GM18873 (cell line): ENCODE data around the gene CACNA1D.

Experiments used
- ATAC-seq: cut with Tn5 transposase; IDR thresholded peaks from one replicate; pipeline ENCODE4 v1.9.1; 2021; ENCODE audit warnings: mild to moderate bottlenecking, moderate library complexity, moderate number of reproducible peaks; ENCODE audit not compliant: unreplicated experiment, low FRiP score

CACNA1D gene

DNA sequence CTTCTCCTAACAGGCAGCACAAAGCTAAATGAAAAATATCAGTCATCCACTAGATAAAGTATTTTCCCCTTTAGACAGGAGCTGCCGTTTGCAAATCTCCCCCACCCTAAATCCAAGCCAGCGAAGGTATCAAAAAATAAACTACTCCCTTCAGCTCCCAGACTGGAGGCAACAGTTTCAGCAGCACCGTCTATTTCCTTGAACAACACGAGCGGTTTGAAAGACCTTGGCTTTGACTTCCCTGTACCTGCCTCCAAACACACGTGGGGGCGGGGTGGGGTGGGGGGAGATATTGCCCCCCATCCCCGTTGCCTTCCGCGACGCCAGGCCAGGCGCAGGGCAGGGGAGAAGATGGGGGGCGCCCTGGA, 832 bp upstream of the CACNA1D start:
- no peak for ATAC-seq

DNA sequence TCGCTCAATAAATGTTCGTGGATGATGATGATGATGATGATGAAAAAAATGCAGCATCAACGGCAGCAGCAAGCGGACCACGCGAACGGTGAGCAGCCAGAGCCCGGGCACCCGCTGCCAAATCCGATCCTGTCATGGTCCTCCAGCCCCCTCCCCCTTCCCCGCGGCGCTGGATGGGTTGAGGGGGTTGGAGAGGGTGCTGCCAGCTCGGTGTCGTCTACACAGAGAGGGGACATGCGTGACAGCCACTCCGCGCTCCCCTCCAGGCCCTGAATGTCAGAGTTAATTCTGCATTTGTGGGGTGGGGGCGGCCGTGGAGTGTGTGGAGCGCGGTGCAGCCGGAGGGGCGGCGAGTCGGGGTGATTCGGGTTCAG, 722 bp downstream of the CACNA1D start:
- no peak for ATAC-seq

DNA sequence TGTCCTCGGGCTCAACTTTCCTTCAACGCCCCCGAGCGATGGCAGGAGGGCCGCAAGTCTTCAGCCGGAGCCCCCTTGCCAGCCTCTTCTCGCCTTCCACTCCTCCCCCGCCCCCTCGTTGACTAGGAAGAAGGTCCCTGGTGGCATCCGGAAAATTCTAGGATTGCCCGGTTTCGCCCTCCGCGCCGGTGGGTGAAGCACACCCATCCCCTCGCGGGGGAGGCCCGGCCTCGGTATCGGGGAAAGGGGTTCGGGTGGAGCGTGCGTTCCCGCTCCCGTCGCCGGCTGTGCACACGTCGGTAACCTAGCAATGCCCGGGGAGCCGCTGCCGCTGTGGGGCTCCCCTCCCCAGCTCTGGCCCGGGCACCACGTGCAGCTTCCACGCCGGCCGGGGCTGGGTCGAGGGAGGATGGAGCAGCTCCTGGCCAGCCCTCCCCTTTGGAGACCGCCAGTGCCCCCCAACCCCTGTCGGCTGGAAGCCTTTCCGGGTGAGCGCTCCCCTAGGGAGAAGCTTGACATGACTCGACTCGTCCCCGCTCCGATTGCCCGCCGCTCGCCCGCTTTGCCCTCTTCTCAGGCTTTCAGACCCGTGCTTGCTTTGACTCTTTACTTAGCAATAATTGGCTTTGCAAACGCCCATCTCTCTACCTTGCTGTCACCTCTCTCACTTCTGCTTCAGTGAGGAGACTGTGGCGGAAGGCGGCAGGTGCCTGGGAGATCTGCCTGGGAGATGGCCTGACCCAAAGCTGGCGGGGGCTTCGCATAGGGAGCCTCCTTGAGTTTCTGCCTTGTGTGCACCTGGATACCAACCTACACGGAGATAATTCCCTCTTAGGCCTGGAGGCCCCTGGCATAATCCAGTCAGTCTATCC, 1.3 kb downstream of the CACNA1D start:
- no peak for ATAC-seq

DNA sequence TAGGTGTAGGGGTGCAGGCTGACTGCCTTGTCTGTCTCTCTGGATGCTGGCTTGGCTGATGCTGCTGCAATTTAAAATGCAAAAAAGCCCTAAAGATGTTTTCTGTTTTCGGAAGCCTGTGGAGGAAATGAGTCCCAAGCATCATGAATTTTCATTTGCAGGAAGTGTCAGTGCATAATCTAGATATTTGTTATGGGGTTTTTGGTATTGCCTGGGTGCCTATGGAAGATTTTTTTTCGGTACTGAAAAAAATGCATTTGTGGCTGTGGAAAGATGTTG, 1.9 kb downstream of the CACNA1D start:
- no peak for ATAC-seq

DNA sequence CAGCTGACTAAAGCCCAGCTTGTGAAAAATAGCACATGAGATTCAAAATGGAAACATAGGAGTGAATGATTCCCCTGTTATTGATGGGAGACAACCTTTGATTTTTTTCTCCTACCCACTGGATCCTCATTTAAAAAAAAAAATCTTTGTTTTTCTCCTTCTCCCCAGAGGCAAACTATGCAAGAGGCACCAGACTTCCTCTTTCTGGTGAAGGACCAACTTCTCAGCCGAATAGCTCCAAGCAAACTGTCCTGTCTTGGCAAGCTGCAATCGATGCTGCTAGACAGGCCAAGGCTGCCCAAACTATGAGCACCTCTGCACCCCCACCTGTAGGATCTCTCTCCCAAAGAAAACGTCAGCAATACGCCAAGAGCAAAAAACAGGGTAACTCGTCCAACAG, 2.6 kb downstream of the CACNA1D start:
- ATAC-seq = no peak

DNA sequence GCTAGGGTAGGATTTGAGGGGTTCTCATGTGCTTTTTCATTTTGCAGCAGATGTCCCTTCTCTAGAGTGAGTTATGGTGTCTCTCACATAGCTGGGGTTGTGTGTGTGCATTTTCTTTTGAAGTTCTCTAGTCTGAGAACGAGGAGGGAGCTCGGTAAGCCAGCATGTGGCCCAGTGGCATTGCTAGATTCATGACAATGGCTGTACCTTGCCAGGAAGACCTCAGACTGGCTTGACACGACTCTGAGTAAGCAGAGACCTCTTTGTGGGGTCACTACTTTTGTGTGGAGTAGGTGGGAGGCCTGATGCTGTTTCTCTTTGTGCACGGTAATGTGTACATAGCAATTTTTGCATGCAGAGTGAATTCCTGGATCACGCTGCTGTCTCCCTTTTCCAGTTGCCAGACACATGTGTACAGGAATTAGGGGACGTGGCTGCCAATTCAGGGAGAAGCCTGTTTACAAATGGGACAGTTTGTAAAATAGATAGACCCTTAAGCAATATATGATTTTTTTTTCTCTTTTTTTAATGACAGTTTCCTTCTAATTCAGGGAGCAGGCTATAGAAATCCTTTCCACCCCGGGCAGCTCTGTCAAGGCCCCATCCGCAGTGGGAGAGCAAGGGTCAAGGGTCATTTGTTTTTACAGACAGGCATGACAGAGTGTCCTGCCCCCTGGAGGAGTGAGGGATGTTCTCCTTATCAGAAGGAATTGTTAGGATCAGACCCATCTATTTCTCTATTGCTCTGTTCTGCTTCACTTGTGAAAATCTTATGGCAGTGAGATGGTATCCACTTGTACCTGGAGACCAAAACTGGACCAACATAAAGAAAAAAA, 4.6 kb downstream of the CACNA1D start:
- no peak for ATAC-seq

DNA sequence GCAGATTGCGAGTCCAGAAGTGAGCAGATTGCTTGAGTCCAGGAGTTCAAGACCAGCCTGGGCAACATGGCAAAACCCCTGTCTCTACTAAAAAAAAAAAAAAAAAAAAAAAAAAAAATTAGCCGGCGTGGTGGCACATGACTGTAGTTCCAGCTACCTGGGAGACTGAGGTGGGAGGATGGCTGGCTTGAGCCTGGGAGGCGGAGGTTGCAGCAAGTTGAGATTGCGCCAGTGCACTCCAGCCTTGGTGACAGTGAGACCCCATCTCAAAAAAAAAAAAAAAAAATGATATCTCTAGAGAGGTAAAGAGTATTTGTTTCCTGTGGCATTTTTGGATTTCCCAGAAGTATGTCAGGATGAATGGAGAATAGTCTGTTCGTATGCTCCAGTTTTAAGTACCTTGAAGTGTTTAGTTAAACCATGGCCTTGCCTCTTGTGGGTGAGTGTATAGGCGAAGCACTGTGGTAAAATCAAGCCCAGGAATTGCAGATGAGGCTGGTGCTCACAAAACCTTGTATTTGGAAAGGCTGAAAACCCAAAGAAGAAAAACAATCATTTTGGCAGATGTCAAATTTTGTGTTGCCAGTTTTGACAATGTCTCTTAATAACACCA, 5.9 kb downstream of the CACNA1D start:
- ATAC-seq = no peak

DNA sequence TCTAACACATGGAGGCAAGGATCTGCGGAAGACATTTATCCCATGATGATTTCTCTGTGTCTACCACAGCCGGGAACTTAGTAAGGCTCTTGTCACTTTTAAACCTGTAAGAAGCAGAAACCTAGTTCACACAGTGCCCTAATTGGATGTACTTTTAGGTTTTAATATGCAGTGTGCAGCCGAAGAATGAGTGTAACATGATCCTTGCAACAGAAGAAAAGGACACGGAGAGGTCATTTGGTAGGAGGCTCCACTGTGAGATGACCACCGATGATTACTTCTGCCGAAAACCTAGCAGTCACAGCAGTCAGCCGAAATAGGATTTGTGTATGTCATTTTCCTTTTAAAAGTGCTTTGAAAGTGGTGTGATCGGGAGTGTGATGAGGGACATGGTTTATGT, 6.8 kb downstream of the CACNA1D start:
- ATAC-seq = no peak

DNA sequence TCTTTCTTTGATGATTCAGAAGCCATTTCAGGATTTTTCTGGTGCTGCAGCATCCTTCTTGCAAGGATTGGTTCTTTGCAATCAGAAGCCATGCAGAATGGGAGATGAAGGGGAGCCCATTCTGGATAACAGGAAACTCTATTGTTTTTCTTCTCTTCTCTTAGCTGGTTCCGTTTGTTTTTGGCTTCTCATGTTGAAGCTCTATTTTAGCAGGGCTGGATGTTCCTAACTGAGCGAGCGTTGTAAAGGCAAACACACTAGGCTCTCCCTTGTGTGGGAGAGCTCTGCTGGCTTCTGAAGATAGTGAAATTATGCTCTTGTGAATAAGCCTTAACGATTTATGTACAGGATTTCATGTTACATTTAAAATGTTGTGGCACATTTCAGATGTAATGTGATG, 8.3 kb downstream of the CACNA1D start:
- no peak for ATAC-seq

DNA sequence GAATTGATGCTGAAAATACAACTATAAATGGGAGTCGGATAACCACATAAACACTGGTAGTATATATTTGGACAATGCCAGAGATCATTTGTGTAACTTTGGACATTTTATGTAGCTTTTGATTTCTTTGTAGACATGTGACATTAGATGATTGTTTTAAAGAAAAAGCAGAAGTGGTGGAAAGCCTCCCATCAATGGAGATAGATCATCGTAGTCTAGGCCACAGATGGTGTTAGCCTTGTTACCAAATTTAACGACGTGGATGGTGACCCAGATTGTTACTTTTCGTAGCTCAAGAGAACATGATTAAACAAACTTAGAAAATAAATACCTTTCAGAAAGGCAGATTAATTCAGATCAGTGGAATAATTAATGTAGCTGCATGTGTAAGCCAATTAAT, 8.8 kb downstream of the CACNA1D start:
- ATAC-seq = no peak

DNA sequence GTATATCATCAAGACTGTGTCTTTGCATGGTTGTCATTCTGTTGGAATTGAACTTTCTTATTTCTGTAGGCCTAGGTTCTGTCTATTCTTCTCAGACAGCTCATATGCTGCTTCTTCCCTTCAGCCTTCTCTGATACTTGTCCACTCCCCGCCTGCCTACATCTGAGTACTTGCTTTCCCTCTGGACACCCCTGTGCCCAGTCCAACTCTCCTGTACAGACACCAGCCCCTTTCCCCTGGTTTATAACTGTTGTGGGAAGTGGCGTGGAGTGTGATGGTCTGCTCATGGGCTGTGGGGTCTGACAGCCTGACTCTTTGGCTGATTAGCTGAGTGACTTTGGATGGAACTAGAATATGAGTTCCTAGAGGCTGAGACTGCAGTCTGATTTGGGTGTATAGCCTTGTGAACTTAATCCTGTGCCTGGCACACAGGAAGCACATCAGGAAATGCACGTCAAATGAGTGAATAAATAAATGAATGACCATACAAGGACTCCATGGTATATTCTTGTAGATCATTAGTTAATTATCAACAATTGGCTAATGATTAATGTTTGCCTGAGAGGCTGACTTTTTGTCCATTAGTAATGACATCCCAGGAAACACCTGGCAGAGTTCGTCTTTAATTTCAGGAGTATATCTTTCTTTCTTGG, 11.8 kb downstream of the CACNA1D start:
- no peak for ATAC-seq

DNA sequence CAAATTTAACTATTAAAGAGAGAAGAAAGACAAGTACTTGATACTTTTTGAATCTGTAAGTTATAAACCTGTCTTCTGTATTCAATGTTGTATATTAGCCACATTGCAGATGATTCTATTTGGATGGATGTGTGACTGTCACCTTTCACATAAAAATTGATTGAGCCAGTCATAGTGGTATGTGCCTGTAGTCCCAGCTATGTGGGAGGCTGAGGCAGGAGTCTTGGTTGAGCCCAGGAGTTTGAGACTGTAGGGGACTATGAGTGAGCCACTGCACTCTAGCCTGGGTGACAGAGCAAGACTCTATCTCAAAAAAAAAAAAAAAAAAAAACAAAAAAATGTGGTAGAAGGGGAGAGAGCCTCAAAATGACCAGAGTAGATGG, 12.3 kb downstream of the CACNA1D start:
- ATAC-seq = no peak

DNA sequence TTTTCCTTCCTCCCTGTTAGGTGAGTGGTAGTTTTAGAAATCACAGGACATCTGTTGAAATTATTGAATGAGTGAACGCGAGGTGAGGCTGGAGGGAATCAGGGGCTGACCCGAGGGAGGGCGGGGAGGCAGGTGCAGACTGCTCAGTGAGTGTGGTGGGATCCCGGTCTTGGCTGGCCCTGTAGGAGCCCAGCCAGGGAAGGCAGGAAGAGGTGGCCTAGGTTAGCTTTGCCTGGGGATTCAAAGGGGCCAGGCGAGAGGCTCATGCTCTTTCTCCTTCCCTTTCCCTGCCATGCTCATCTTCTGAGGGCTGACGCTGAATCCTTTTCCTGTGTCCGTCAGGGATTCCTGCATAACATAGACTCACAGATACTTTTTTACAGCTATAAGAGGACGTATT, 15.1 kb downstream of the CACNA1D start:
- no peak for ATAC-seq

DNA sequence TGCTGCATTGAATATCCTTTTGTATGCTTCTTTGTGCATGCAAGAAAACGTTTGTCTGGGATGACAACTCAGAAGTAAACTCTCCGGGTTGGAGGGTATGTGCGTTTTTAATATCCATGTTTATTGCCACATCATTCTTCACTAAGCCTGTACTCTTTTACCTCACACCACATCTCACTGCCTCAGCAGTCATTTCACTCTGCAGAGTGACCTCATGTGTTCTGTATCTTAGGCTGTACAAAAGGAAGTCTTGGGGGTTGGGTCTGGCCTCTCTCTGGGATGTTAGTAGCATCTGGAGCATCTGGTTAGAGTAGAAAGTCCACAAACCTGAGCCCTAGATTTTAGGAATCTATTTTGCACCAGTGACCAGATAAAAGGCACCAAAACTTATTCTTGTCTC, 16.1 kb downstream of the CACNA1D start:
- ATAC-seq = no peak

DNA sequence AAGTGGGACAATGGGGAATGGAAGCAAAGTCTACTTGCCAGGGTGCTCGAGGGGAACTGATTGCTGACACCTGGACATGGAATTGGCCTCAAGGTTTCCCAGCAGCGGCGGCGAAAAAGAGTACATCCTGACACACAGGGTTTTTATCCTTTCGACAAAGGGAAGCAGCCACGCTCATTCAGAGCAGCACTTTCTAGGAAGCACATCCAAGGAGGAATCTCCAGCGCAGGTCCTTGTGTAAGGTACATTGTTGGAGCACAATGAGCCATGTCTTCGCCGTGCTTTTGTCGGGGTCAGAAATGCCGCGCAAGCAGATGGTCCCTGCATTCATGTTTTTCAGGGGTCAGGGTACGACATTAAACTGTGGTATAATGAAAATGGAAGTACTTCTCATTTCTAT, 16.8 kb downstream of the CACNA1D start:
- no peak for ATAC-seq

DNA sequence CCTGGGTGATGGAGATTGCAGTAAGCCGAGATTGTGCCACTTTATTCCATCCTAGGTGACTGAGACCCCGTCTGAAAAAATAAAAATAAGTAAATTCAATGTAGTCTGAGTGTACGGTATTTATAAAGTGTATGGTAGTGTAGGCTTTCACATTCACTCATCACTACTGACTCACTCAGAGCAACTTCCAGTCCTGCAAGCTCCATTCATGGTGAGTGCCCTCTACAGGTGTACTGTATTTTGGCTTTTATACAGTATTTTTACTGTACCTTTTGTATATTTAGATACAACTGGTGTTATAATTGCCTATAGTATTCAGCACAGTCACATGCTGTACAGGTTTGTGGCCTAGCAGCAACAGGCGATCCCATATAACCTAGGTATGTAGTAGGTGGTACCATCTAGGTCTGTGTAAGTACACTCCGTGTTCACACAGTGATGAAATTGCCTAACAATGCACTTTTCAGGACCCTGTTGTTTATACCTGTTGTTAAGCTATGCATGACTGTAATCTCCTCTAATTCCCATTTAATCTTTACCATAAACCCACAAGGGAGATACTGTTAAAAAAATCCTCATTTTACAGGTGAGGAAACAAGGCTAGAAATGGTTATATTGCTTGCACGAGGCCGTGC, 19.3 kb downstream of the CACNA1D start:
- no peak for ATAC-seq

DNA sequence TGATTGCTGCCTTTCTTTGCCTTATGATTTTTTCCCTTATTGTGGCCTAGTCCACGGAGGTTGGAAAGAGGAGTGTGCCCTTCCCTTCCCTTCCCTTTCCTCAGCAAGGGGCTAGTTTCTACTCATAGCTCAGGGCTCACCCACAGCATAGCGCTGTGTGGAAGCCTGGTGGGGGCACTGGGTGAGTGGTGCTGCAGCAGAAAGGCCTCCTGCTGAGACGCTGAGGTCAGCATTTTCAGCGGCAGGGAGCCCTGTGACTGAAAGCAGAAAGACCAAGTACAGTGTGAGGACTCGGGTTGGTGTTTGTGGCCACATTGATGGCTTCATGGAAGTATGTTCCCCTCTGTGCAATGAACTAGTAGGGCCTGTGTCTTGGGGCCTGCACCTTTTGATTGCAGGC, 21.9 kb downstream of the CACNA1D start:
- no peak for ATAC-seq

DNA sequence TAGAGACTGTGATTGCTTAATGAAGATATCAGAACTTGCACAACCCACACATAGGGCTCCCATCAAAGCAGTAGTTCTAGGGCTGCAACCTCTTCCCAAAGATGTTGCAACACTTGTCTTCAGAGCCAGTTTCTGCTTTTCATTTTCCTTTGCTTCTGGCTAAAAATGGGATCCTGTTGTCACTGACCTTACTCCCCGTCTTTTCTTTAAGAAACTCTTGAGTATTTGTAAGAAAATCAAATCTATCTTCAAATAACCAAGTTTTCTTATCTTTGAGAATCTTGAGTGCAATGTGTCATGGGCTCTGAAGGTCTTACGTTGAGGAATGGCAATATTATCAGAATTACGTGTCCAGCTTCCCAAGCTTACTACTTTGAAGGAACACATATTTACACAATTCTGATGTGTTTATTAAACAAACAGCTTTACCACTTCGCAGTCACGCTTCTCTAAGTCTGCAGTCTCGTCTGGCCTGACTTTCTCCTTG, 24.1 kb downstream of the CACNA1D start:
- no peak for ATAC-seq

DNA sequence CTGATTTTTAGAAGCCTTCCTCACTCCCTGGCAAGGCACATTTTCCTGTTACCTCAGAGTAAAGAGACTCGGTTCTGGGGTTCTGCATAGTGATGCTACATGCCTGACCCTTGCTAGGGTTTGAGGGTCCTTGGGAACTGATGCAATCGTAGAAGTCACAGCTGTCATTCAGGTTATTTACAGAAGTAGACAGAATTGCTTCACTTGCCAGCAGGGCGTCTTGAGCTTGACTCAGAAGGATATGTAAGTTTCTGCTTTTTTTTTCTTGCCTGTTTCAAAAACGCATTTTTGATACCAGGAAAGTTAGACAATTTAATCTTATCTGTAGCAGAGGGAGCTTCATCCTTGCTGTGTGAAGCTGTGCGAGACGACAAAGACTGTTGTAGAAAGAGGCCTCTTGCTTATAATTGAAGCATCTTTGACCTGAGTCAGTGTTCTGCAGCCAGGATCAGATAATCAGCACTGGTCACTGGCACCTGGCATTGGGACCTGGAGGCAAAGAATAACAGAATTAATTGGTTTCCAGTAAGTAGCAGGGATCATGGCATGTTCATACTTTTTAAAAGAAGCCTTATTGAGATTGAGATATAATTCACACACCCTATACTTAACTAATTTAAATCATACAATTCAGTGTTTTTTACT, 24.8 kb downstream of the CACNA1D start:
- no peak for ATAC-seq

DNA sequence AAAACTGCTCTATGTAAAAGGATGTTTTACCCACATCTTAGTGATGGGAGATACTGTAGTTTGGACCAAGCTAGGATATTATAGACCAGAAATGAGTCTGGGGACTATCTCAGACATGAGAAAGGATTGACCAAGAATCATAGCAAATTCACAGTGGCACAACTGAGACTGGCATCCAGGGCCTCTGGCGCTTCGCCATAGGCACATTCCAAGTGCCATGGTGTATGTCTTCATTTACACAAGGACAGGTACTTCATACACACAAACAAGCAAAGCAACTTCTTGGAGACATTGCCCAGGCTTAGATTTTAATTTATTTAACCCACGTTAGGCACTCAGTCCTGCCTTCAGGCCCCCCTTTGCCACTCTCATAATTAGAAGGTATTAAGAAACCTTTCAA, 28.9 kb downstream of the CACNA1D start:
- no peak for ATAC-seq
